HCT116 (cell line): Measurements from ENCODE around the gene PIGN. TPM values are rescaled to one million over a fixed set of nuclear protein-coding genes. Genes with fewer than 3 reads are reported as not detected.

Experiments used
- ATAC-seq: fragments of 200-7000 bp; cut with Tn5 transposase; 2 replicates; pipeline ENCODE4 v1.9.1; 2020; ENCODE audit warnings: mild to moderate bottlenecking, moderate library complexity
- Bru-seq: library from RNA; stranded (reverse); fragments of 400-500 nt; gene quantifications from one replicate; lab custom pipeline; 2021; lab: Mats Ljungman, UMichigan
- BruChase-seq, 2 experiments: library from RNA; stranded (reverse); fragments of 400-500 nt; gene quantifications; one replicate each; lab custom pipeline; 2021; lab: Mats Ljungman, UMichigan
- BruUV-seq: library from RNA; stranded (reverse); fragments of 400-500 nt; replicated peaks from 2 replicates; lab custom pipeline; 2021; lab: Mats Ljungman, UMichigan
- CTCF ChIA-PET: fragments of 300-600 bp; sonication (Branson Sonifier 250); formaldehyde crosslinking; loops from one replicate; lab custom pipeline; 2021; ENCODE audit warnings: antibody characterized with exemption; lab: Charles Lee
- POLR2A ChIA-PET: fragments of 300-600, 350-600 bp; sonication (Branson Sonifier 250); formaldehyde crosslinking; loops from one replicate; lab custom pipeline; 2021; ENCODE audit warnings: antibody characterized with exemption; lab: Charles Lee
- RAD21 ChIA-PET, 2 experiments: fragments of 300-600 bp; sonication (Branson Sonifier 250); formaldehyde crosslinking; loops; one replicate each; lab custom pipeline; 2023; ENCODE audit warnings: low total read pairs in 2 of 2; ENCODE audit not compliant: uncharacterized antibody in 2 of 2, unreplicated experiment in 2 of 2, low non-redundant PET in 1 of 2; lab: Charles Lee
- DNase-seq: peaks from one replicate; pipeline ENCODE4 v3.0.0-alpha.2; 2010; ENCODE audit warnings: low read depth, low spot score
- H2AFZ ChIP-seq: fragments of 200-600 bp; shearing (Covaris generic), sonication (generic); 2 replicates; pipeline ENCODE4 v1.6.1; 2017; ENCODE audit warnings: low read depth, mixed run types, mixed read lengths, antibody characterized with exemption, low read length; ENCODE audit not compliant: poor library complexity, severe bottlenecking
- H3K27ac ChIP-seq: 2 replicates; pipeline ENCODE4 v1.5.1; 2012; ENCODE audit warnings: low read depth, low read length
- H3K27me3 ChIP-seq: fragments of 200-600 bp; sonication (generic); 2 replicates; pipeline ENCODE4 v1.6.1; 2016; ENCODE audit warnings: mixed run types, low read length, mixed read lengths; ENCODE audit not compliant: insufficient read depth
- H3K36me3 ChIP-seq, 2 experiments: fragments of 200-500 bp in 1 of 2; fragments of 200-600 bp in 1 of 2; sonication (Bioruptor generic) in 1 of 2; sonication (generic) in 1 of 2; 2 replicates each; pipeline versions ENCODE4 v1.5.1 to v1.6.1; 2014 to 2016; ENCODE audit warnings: low read length in 2 of 2, inconsistent platforms in 1 of 2, mixed read lengths in 1 of 2, mixed run types in 1 of 2; ENCODE audit not compliant: insufficient read depth in 2 of 2, control insufficient read depth in 1 of 2
- H3K4me1 ChIP-seq, 2 experiments: fragments of 200-600 bp in 1 of 2; sonication (generic) in 1 of 2; 2 replicates each; pipeline versions ENCODE4 v1.5.1 to v1.6.1; 2012 to 2017; ENCODE audit warnings: low read length in 2 of 2, inconsistent platforms in 1 of 2, mild to moderate bottlenecking in 1 of 2, mixed read lengths in 1 of 2, mixed run types in 1 of 2, moderate library complexity in 1 of 2; ENCODE audit not compliant: insufficient read depth in 2 of 2, control insufficient read depth in 1 of 2
- H3K4me2 ChIP-seq: fragments of 200-600 bp; sonication (generic); 2 replicates; pipeline ENCODE4 v1.6.1; 2017; ENCODE audit warnings: mixed run types, low read length, mixed read lengths
- H3K4me3 ChIP-seq, 2 experiments: fragments of 200-600 bp in 1 of 2; sonication (generic) in 1 of 2; replicated peaks in 1 of 2; 2 replicates each; pipeline ENCODE4 v1.5.1; 2011 to 2016; ENCODE audit warnings: low read length in 2 of 2, control low read depth in 1 of 2, low read depth in 1 of 2, mild to moderate bottlenecking in 1 of 2, mixed read lengths in 1 of 2, mixed run types in 1 of 2
- H3K79me2 ChIP-seq: fragments of 200-600 bp; sonication (generic); 2 replicates; pipeline ENCODE4 v1.6.1; 2017; ENCODE audit warnings: mild to moderate bottlenecking, mixed run types, low read length, moderate library complexity, mixed read lengths; ENCODE audit not compliant: insufficient read depth
- H3K9ac ChIP-seq: fragments of 200-600 bp; sonication (generic); 2 replicates; pipeline ENCODE4 v1.6.1; 2016; ENCODE audit warnings: low read length, mixed read lengths
- H3K9me2 ChIP-seq: fragments of 200-600 bp; sonication (generic), shearing (Covaris generic); 2 replicates; pipeline ENCODE4 v1.6.1; 2017; ENCODE audit warnings: mixed run types, mild to moderate bottlenecking, moderate library complexity; ENCODE audit not compliant: insufficient read depth
- H3K9me3 ChIP-seq, 2 experiments: fragments of 200-500 bp in 1 of 2; fragments of 200-600 bp in 1 of 2; sonication (Bioruptor generic) in 1 of 2; sonication (generic) in 1 of 2; 2 replicates each; pipeline ENCODE4 v1.6.1; 2014 to 2017; ENCODE audit warnings: low read length in 2 of 2, mixed read lengths in 2 of 2, inconsistent platforms in 1 of 2, low read depth in 1 of 2, mild to moderate bottlenecking in 1 of 2, mixed run types in 1 of 2, moderate library complexity in 1 of 2; ENCODE audit not compliant: control insufficient read depth in 1 of 2, insufficient read depth in 1 of 2
- H4K20me1 ChIP-seq: fragments of 200-600 bp; sonication (generic), shearing (Covaris generic); 2 replicates; pipeline ENCODE4 v1.6.1; 2017; ENCODE audit warnings: mixed run types, mild to moderate bottlenecking, moderate library complexity; ENCODE audit not compliant: insufficient read depth
- ATF3 ChIP-seq: IDR thresholded peaks from 2 replicates; pipeline ENCODE4 v1.6.1; 2012
- CEBPB ChIP-seq: IDR thresholded peaks from 2 replicates; pipeline ENCODE4 v1.6.1; 2012; ENCODE audit warnings: low read depth
- EGR1 ChIP-seq: IDR thresholded peaks from 2 replicates; pipeline ENCODE4 v1.6.1; 2012; ENCODE audit warnings: low read depth
- EZH2 ChIP-seq: fragments of 200-600 bp; sonication (generic); IDR thresholded peaks from 2 replicates; pipeline ENCODE4 v1.6.1; 2017; ENCODE audit warnings: antibody characterized with exemption, mixed run types
- EZH2phosphoT487 ChIP-seq: fragments of 200-600 bp; IDR thresholded peaks from 2 replicates; pipeline ENCODE4 v1.6.1; 2018; ENCODE audit warnings: antibody characterized with exemption, borderline replicate concordance
- FOSL1 ChIP-seq: IDR thresholded peaks from 2 replicates; pipeline ENCODE4 v1.6.1; 2012; ENCODE audit warnings: low read depth
- JUND ChIP-seq: IDR thresholded peaks from 2 replicates; pipeline ENCODE4 v1.6.1; 2012
- POLR2AphosphoS5 ChIP-seq: IDR thresholded peaks from 2 replicates; pipeline ENCODE4 v1.6.1; 2011; ENCODE audit warnings: mild to moderate bottlenecking, low read depth, low read length, moderate library complexity
- REST ChIP-seq: IDR thresholded peaks from 2 replicates; pipeline ENCODE4 v1.6.1; 2012; ENCODE audit warnings: low read depth
- SRF ChIP-seq: IDR thresholded peaks from 2 replicates; pipeline ENCODE4 v1.6.1; 2012; ENCODE audit warnings: low read depth
- TCF7L2 ChIP-seq: IDR thresholded peaks from 2 replicates; pipeline ENCODE4 v1.7.0; 2011; ENCODE audit warnings: borderline replicate concordance, inconsistent platforms; ENCODE audit not compliant: insufficient read depth, insufficient read length; ENCODE audit errors: extremely low read depth
- YY1 ChIP-seq: IDR thresholded peaks from 2 replicates; pipeline ENCODE4 v1.6.1; 2011; ENCODE audit warnings: low read length, low read depth, moderate library complexity, mild to moderate bottlenecking; ENCODE audit not compliant: insufficient replicate concordance; ENCODE audit errors: extremely low read depth
- ZBTB33 ChIP-seq: IDR thresholded peaks from 2 replicates; pipeline ENCODE4 v1.6.1; 2011; ENCODE audit warnings: mild to moderate bottlenecking, low read length, moderate library complexity; ENCODE audit not compliant: insufficient replicate concordance; ENCODE audit errors: extremely low read depth
- ZFX ChIP-seq: fragments of 450-650 bp; IDR thresholded peaks from 2 replicates; pipeline ENCODE4 v1.6.1; 2017
- intact Hi-C: fragments of 100-400 bp; cut with micrococcal nuclease; formaldehyde crosslinking; loops from 2 replicates; pipeline ENCODE4 v1.10.0; 2022
- long read RNA-seq: library from polyadenylated mRNA; unstranded; transcript quantifications from one replicate; pipeline ENCODE4 v2.0.0, GENCODE V29; 2021; ENCODE audit not compliant: unreplicated experiment
- polyA plus RNA-seq: library from polyadenylated mRNA; unstranded; fragments of >200 nt; gene quantifications from 2 replicates; pipeline ENCODE4 v1.2.1, GENCODE V29; 2012; ENCODE audit warnings: missing spikeins
- total RNA-seq: library from RNA; stranded (reverse); gene quantifications from one replicate; pipeline ENCODE4 v1.2.1, GENCODE V29; 2021; ENCODE audit not compliant: unreplicated experiment
- TF ChIP-seq, protein P1 (sequence below), 3 experiments: fragments of 200-600 bp in 1 of 3; sonication (generic) in 1 of 3; IDR thresholded peaks in 2 of 3; conservative IDR thresholded peaks in 1 of 3; 2 replicates each; pipeline ENCODE4 v1.5.1; 2012 to 2017; ENCODE audit warnings: low read depth in 2 of 3, low read length in 2 of 3, antibody characterized with exemption in 1 of 3, borderline replicate concordance in 1 of 3, control low read depth in 1 of 3, mild to moderate bottlenecking in 1 of 3, mixed read lengths in 1 of 3, mixed run types in 1 of 3, moderate library complexity in 1 of 3; ENCODE audit not compliant: insufficient read depth in 1 of 3

PIGN gene
- total RNA-seq = 12.2 TPM
- polyA plus RNA-seq = 3.3 and 4.4 TPM in 2 replicates
- percentile 65 among the genes with signal in this experiment for Bru-seq, nascent RNA
- BruChase-seq, experiment 1, labeled RNA remaining after a 6-hour chase = percentile 57 among the genes with signal in this experiment
- percentile 76 among the genes with signal in this experiment for BruChase-seq, experiment 2, labeled RNA remaining after a 2-hour chase
- long read RNA-seq, full-length matches to known transcripts = 6 of 16 reads
- long read RNA-seq, partial matches to known transcripts = 2 of 16 reads
- long read RNA-seq, other reads (novel, unspliced or antisense) = 8 of 16 reads

- BruUV-seq = no TSS peak
- Histone ChIP-seq H3K4me2 (peak within 1 kb of the TSS; percentile 91), H3K4me3 (peak within 1 kb of the TSS; percentile 89 to 96), H3K27ac (peak within 1 kb of the TSS; percentile 74), H3K27me3 (no peaks in the 10 kb centered on the region), H3K9ac (peak within 1 kb of the TSS; percentile 81), H3K36me3 (no peaks in the 10 kb centered on the region), H3K4me1 (peaks cover 7 to 14% of the 10 kb centered on the region in 2 experiments; a peak in 3 of 4 replicates), H3K9me2 (no peaks in the 10 kb centered on the region), H3K79me2 (peaks cover 64% of the 10 kb centered on the region), H3K9me3 (no peaks in the 10 kb centered on the region), H4K20me1 (no peaks in the 10 kb centered on the region), H2AFZ (peak within 1 kb of the TSS; percentile 92)
- CTCF ChIA-PET = interaction anchor here (0.6 to 1.6 kb wide), 9 partner anchors 10 to 396 kb away, joined by 3 to 9 read pairs (median 4); no protein-coding TSS in a partner anchor
- intact Hi-C loops = loop anchor here (10.0 kb wide), 1 partner anchor 1178 kb away; the partner anchor contains the start of gene KDSR
- RAD21 ChIA-PET = no interaction called here
- ATAC-seq (peak; percentile 91), DNase-seq (peak; percentile 97)
- POLR2A ChIA-PET = interaction anchor here (0.6 to 1.3 kb wide), 3 partner anchors 11 to 38 kb away, joined by 3 to 4 read pairs (median 3); no protein-coding TSS in a partner anchor
- TF ChIP-seq EGR1 = 0 out of 2 replicates have a peak, but pooled peaks have one; percentile 20
- no peak for TF ChIP-seq EZH2
- TF ChIP-seq JUND = no peak
- TF ChIP-seq CEBPB = no peak
- TF ChIP-seq YY1 = no peak
- TF ChIP-seq ZBTB33 = peak; percentile 91
- TF ChIP-seq TCF7L2 = no peak
- TF ChIP-seq EZH2phosphoT487 = no peak
- TF ChIP-seq, protein P1, sequence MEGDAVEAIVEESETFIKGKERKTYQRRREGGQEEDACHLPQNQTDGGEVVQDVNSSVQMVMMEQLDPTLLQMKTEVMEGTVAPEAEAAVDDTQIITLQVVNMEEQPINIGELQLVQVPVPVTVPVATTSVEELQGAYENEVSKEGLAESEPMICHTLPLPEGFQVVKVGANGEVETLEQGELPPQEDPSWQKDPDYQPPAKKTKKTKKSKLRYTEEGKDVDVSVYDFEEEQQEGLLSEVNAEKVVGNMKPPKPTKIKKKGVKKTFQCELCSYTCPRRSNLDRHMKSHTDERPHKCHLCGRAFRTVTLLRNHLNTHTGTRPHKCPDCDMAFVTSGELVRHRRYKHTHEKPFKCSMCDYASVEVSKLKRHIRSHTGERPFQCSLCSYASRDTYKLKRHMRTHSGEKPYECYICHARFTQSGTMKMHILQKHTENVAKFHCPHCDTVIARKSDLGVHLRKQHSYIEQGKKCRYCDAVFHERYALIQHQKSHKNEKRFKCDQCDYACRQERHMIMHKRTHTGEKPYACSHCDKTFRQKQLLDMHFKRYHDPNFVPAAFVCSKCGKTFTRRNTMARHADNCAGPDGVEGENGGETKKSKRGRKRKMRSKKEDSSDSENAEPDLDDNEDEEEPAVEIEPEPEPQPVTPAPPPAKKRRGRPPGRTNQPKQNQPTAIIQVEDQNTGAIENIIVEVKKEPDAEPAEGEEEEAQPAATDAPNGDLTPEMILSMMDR (IDR thresholded peaks at IDR 0.05 in 2 of 3, conservative IDR thresholded peaks at IDR 0.05 in 1 of 3; ENCODE audit: borderline replicate concordance in 1 of 3, insufficient read depth in 1 of 3, low read depth in 2 of 3, low read length in 2 of 3) = no peak
- no peak for TF ChIP-seq FOSL1
- TF ChIP-seq POLR2AphosphoS5 = peak; percentile 90
- TF ChIP-seq ATF3 = no peak
- TF ChIP-seq SRF = no peak
- no peak for TF ChIP-seq REST
- TF ChIP-seq ZFX = peak; percentile 31; the same call in 1 of the 2 replicates
Measured at GRCh38 chr18:62186774-62187542, at the start of gene PIGN, which contains the start of gene RELCH. Gene PIGN, minus strand, starts transcription at chr18:62187056. Its CDS starts 25,703 bp downstream, at chr18:62161353. Gene RELCH, plus strand, starts transcription at chr18:62187255. Its CDS starts 251 bp downstream, at chr18:62187506.
